ENCODE data around the gene SH3BP5L. TPM values are rescaled to one million over a fixed set of nuclear protein-coding genes. Genes with fewer than 3 reads are reported as not detected.
"Not testable (repeated sequence)": the region's sequence is repeated elsewhere in the genome, so short reads cannot be mapped to it uniquely, and the experiment has no call there.

The SH3BP5L gene
- total RNA-seq, 4 donors from 2014 or later = 23.5 to 41.2 (median 29.4) TPM

DNA sequence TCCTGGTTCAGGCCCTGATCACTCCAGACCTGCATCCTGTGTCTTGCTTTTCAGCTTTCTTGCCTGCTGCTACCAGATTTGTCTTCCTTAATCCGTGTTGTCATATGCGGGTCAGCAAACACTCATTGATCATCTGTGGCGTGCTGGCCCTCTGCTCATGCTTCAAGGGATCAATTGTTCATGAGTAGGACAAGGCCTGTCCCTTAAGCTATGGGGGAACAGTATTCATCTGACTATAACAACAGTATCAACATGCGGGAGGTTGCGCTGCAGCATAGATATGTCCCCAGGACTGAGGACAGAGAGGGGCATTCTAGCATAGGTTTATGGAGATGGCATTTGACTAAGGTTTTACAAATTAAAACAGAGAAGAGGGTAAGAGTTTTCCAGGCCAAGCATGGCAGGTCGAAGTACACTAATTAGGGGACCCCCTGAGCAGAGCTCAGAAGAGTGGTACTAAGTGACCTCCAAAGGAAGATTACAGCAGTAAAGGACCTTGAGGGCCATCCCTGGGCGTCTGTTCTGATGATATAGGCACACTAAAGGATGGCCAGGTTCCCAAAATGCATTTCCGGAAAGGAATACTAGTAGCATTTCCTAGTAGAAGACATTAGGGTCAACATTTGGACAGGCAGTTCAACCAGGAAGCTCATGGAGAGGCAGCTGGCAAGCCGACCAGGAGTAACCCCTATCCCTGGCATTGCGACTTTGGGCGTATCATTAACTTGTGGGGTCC, 11.5 kb upstream of the SH3BP5L start:
- 49% methylated on average over 11 of the region's 11 CpGs for WGBS
- Histone ChIP-seq H3K27me3 (no peaks in the 10 kb centered on the region), H3K27ac (peak overlapping the region; percentile 99), H3K9me3 (no peaks in the 10 kb centered on the region), H3K4me3 (peak overlapping the region; percentile 75), H3K4me1 (peaks cover 38% of the 10 kb centered on the region), H3K36me3 (no peaks in the 10 kb centered on the region)
- peak; percentile 44 to 50 for DNase-seq (ENCODE audit: low spot score in 2 of 2)
- no peak for TF ChIP-seq EP300 (IDR thresholded peaks at IDR 0.05)

DNA sequence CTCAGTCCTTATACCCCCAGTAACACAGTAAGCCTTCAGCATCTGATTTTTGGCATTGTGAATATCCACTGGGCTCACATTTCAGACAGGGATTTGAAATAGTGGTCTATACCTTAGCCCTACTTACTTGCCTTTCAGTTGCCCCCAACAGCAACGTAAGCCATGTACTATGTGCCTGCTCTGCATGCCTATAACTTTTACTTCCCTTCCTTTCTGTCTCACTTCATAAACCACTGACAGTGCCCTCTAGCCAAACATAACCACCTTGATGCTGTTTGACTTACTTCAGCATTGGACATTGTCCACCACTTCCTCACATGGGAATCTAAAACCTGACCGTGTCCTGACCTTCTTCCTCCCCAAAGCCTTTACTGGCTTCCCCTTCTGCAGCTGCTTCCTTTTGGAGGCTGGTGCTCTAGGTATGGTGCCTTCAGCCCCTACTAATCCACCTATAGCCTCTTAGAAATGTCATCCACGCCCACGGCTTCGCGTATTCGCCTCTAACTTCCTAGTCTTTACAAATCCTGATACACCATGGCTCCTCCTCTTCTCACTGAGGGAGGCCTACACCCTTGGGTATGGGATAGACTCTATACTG, 8.7 kb upstream of the SH3BP5L start:
- peak; percentile 47 to 49 for DNase-seq (ENCODE audit: low spot score in 2 of 2)
- no peaks in the 10 kb centered on the region for H3K36me3 ChIP-seq
- WGBS = 66% methylated on average over 7 of the region's 7 CpGs
- H3K27me3 ChIP-seq = no peaks in the 10 kb centered on the region
- H3K9me3 ChIP-seq = no peaks in the 10 kb centered on the region
- TF ChIP-seq POLR2AphosphoS5 (IDR thresholded peaks at IDR 0.05) (no peak), EP300 (IDR thresholded peaks at IDR 0.05) (no peak), POLR2A (IDR thresholded peaks at IDR 0.05) (no peak)
- TF ChIP-seq, protein P1, sequence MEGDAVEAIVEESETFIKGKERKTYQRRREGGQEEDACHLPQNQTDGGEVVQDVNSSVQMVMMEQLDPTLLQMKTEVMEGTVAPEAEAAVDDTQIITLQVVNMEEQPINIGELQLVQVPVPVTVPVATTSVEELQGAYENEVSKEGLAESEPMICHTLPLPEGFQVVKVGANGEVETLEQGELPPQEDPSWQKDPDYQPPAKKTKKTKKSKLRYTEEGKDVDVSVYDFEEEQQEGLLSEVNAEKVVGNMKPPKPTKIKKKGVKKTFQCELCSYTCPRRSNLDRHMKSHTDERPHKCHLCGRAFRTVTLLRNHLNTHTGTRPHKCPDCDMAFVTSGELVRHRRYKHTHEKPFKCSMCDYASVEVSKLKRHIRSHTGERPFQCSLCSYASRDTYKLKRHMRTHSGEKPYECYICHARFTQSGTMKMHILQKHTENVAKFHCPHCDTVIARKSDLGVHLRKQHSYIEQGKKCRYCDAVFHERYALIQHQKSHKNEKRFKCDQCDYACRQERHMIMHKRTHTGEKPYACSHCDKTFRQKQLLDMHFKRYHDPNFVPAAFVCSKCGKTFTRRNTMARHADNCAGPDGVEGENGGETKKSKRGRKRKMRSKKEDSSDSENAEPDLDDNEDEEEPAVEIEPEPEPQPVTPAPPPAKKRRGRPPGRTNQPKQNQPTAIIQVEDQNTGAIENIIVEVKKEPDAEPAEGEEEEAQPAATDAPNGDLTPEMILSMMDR (IDR thresholded peaks at IDR 0.05) = no peak
- H3K4me1 ChIP-seq = peaks cover 15% of the 10 kb centered on the region
- H3K4me3 ChIP-seq = no peak overlapping the region
- no peak overlapping the region for H3K27ac ChIP-seq

DNA sequence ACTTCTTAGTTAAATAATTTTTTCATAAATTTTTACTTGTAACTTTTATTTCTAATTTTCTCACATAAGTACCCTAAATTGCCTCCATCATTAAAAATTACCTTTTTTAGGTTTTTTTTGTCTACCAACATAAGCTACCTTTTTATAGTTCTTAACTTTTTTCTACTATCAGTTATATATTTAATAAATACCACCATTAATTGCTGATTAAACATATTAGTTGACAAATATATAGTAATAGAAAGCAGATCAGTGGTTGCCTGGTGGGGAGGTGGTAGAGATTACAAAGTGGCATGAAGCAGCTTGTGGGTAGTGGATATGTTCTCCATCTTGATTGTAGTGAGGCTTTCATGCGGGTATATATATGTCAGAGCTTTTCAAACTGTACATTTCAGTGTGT, 6.1 kb upstream of the SH3BP5L start:
- no peak overlapping the region for H3K27ac ChIP-seq
- no peaks in the 10 kb centered on the region for H3K9me3 ChIP-seq
- no peak for DNase-seq (ENCODE audit: low spot score in 2 of 2)
- H3K4me1 ChIP-seq = peaks cover 4% of the 10 kb centered on the region
- 80% methylated on average over 1 of the region's 1 CpG for WGBS
- TF ChIP-seq POLR2A (IDR thresholded peaks at IDR 0.05) = no peak
- no peak for TF ChIP-seq EP300 (IDR thresholded peaks at IDR 0.05)
- TF ChIP-seq, protein P1 (IDR thresholded peaks at IDR 0.05) = no peak
- TF ChIP-seq POLR2AphosphoS5 (IDR thresholded peaks at IDR 0.05) = no peak
- no peaks in the 10 kb centered on the region for H3K27me3 ChIP-seq
- no peak overlapping the region for H3K4me3 ChIP-seq
- no peaks in the 10 kb centered on the region for H3K36me3 ChIP-seq

DNA sequence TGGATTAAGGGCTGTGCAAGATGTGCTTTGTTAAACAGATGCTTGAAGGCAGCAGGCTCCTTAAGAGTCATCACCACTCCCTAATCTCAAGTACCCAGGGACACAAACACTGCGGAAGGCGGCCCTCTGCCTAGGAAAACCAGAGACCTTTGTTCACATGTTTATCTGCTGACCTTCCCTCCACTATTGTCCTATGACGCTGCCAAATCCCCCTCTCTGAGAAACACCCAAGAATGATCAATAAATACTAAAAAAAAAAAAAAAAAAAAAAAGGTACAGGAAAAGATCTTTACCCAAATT, 5.0 kb upstream of the SH3BP5L start:
- H3K27ac ChIP-seq, H3K27me3 ChIP-seq, H3K36me3 ChIP-seq, H3K9me3 ChIP-seq, H3K4me1 ChIP-seq, H3K4me3 ChIP-seq: not testable (repeated sequence)
- DNase-seq (ENCODE audit: low spot score in 2 of 2) = peak; percentile 6 to 11
- WGBS = 72% methylated on average over 3 of the region's 3 CpGs

DNA sequence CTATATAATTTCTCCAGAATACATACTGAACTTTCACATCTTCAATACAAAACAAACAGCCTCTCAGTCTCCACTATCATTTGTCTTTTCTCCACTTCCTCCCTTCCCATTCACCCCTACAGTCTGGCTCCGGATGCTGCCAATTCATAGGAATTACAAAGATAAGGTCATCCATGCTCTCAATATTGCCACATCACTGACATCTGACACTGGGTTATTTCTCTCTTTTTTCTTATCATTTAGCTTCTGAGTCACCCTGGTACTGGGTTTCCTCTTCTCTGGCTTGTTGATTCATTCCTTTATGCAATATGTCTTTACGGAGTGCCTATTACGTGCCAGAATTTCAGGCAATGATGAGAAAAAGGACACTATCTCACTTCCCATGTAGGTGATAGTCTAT, 3.1 kb upstream of the SH3BP5L start:
- Histone ChIP-seq H3K27ac (no peak overlapping the region), H3K4me3 (no peak overlapping the region), H3K36me3 (no peaks in the 10 kb centered on the region), H3K27me3 (no peaks in the 10 kb centered on the region), H3K9me3 (no peaks in the 10 kb centered on the region), H3K4me1 (peaks cover 22% of the 10 kb centered on the region)
- no peak for DNase-seq (ENCODE audit: low spot score in 2 of 2)
- TF ChIP-seq POLR2A (IDR thresholded peaks at IDR 0.05) (no peak), EP300 (IDR thresholded peaks at IDR 0.05) (no peak), POLR2AphosphoS5 (IDR thresholded peaks at IDR 0.05) (no peak)
- TF ChIP-seq, protein P1 (IDR thresholded peaks at IDR 0.05) = no peak
- WGBS = 63% methylated on average over 3 of the region's 3 CpGs

DNA sequence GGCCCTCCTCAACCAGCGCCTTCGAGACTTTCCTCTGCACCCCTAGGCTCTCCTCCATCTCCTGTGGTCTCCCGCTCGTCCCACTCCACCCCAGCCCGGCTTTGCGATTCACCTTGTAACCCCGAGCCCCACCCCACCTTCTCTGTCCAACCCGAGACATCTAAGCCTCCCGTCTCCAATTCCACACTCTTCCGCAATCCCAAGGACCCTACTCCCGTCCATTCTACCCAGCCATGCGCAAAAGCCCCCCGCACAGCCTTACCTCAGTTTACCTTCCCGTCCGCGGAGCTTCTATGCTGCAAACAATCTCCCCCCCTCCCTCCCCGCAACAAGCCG, 174 bp downstream of the SH3BP5L start:
- Histone ChIP-seq H3K9me3 (no peaks in the 10 kb centered on the region), H3K4me1 (peaks cover 51% of the 10 kb centered on the region), H3K36me3 (peaks cover 7% of the 10 kb centered on the region), H3K27me3 (no peaks in the 10 kb centered on the region), H3K27ac (peak overlapping the region; percentile 97), H3K4me3 (peak overlapping the region; percentile 81)
- 1% methylated on average over 18 of the region's 18 CpGs for WGBS
- peak in 1 of 2 donors; percentile 10 for TF ChIP-seq POLR2A (IDR thresholded peaks at IDR 0.05)
- TF ChIP-seq, protein P1 (IDR thresholded peaks at IDR 0.05) = no peak
- TF ChIP-seq EP300 (IDR thresholded peaks at IDR 0.05) = no peak
- no peak for DNase-seq (ENCODE audit: low spot score in 2 of 2)

Data from suprapubic skin (tissue), 4 donors.